SK-N-SH treated with all-trans-retinoic acid at 6 μM for 48 hours (cell line): ENCODE data around the gene GSTM4.
A peak's percentile ranks its signal among the peaks of the same experiment; 100 is the strongest.

Source experiments
- ATAC-seq: fragments of 200-7000 bp; cut with Tn5 transposase; 3 replicates; pipeline ENCODE4 v1.9.1; 2020; ENCODE audit warnings: mild to moderate bottlenecking, moderate library complexity
- ARNTL ChIP-seq: fragments of 450-650 bp; formaldehyde crosslinking; IDR thresholded peaks from 2 replicates; pipeline ENCODE4 v1.5.0; 2020; ENCODE audit warnings: low read depth, mild to moderate bottlenecking, moderate library complexity, borderline replicate concordance
- BACH2 ChIP-seq: fragments of 250-450 bp; sonication (Bioruptor Pico); IDR thresholded peaks from 2 replicates; pipeline ENCODE4 v1.9.0; 2021; ENCODE audit warnings: mild to moderate bottlenecking, borderline replicate concordance
- CSDC2 ChIP-seq: fragments of 250-450 bp; sonication (Bioruptor Pico); IDR thresholded peaks from 2 replicates; pipeline ENCODE4 v1.5.0; 2020; ENCODE audit warnings: mild to moderate bottlenecking, moderate library complexity
- ESRRG ChIP-seq: fragments of 250-450 bp; sonication (Bioruptor Pico); IDR thresholded peaks from 2 replicates; pipeline ENCODE4 v1.6.1; 2021; ENCODE audit warnings: mild to moderate bottlenecking
- GLIS3 ChIP-seq: fragments of 250-450 bp; sonication (Bioruptor Pico); IDR thresholded peaks from 2 replicates; pipeline ENCODE4 v1.5.0; 2020; ENCODE audit warnings: mild to moderate bottlenecking, moderate library complexity
- ISL1 ChIP-seq: fragments of 250-450 bp; sonication (Bioruptor Pico); IDR thresholded peaks from 2 replicates; pipeline ENCODE4 v2.1.2; 2022; ENCODE audit warnings: mild to moderate bottlenecking, moderate library complexity
- OSR1 ChIP-seq: fragments of 250-450 bp; sonication (Bioruptor Pico); IDR thresholded peaks from 2 replicates; pipeline ENCODE4 v1.8.0; 2022; ENCODE audit warnings: moderate library complexity, mild to moderate bottlenecking, inconsistent platforms
- PATZ1 ChIP-seq: fragments of 250-450 bp; sonication (Bioruptor Pico); IDR thresholded peaks from 2 replicates; pipeline ENCODE4 v1.8.0; 2020; ENCODE audit warnings: mild to moderate bottlenecking, moderate library complexity, borderline replicate concordance
- PPARA ChIP-seq: fragments of 250-450 bp; sonication (Bioruptor Pico); IDR thresholded peaks from 2 replicates; pipeline ENCODE4 v1.5.0; 2020; ENCODE audit warnings: mild to moderate bottlenecking, borderline replicate concordance
- RARB ChIP-seq: fragments of 250-450 bp; sonication (Bioruptor Pico); IDR thresholded peaks from 2 replicates; pipeline ENCODE4 v1.8.0; 2021; ENCODE audit warnings: mild to moderate bottlenecking, moderate library complexity
- SNAI2 ChIP-seq: fragments of 250-450 bp; sonication (Bioruptor Pico); IDR thresholded peaks from 2 replicates; pipeline ENCODE4 v1.5.0; 2020; ENCODE audit warnings: mild to moderate bottlenecking, moderate library complexity
- TCF4 ChIP-seq: fragments of 250-450 bp; sonication (Bioruptor Pico); IDR thresholded peaks from 2 replicates; pipeline ENCODE4 v1.8.0; 2021; ENCODE audit warnings: mild to moderate bottlenecking, moderate library complexity, borderline replicate concordance
- TSHZ2 ChIP-seq: fragments of 250-450 bp; sonication (Bioruptor Pico); IDR thresholded peaks from 2 replicates; pipeline ENCODE4 v1.5.0; 2020; ENCODE audit warnings: mild to moderate bottlenecking, moderate library complexity
- ZC3H10 ChIP-seq: fragments of 250-450 bp; sonication (Bioruptor Pico); IDR thresholded peaks from 2 replicates; pipeline ENCODE4 v1.5.1; 2021; ENCODE audit warnings: mild to moderate bottlenecking, moderate library complexity
- ZFP3 ChIP-seq: fragments of 250-450 bp; sonication (Bioruptor Pico); IDR thresholded peaks from 2 replicates; pipeline ENCODE4 v1.5.0; 2020; ENCODE audit warnings: mild to moderate bottlenecking, moderate library complexity
- ZFP30 ChIP-seq: fragments of 450-650 bp; formaldehyde crosslinking; IDR thresholded peaks from 2 replicates; pipeline ENCODE4 v1.5.0; 2022; ENCODE audit warnings: mild to moderate bottlenecking, moderate library complexity
- ZNF565 ChIP-seq: fragments of 450-650 bp; formaldehyde crosslinking; conservative IDR thresholded peaks from 2 replicates; pipeline ENCODE4 v1.5.0; 2020; ENCODE audit warnings: low read depth, mild to moderate bottlenecking, moderate library complexity
- ZNF8 ChIP-seq: fragments of 450-650 bp; formaldehyde crosslinking; IDR thresholded peaks from 2 replicates; pipeline ENCODE4 v1.5.0; 2020; ENCODE audit warnings: mild to moderate bottlenecking, moderate library complexity
- TF ChIP-seq, protein P1 (sequence below): fragments of 250-450 bp; sonication (Bioruptor Pico); IDR thresholded peaks from 2 replicates; pipeline ENCODE4 v1.5.1; 2021; ENCODE audit warnings: mild to moderate bottlenecking, moderate library complexity
- TF ChIP-seq, protein P2 (sequence below): fragments of 250-450 bp; sonication (Bioruptor Pico); IDR thresholded peaks from 2 replicates; pipeline ENCODE4 v1.8.0; 2021; ENCODE audit warnings: low read depth, mild to moderate bottlenecking, moderate library complexity, borderline replicate concordance

The GSTM4 gene

GRCh38 chr1:109642626-109643025, 13.3 kb upstream of the GSTM4 start (continued):
- TF ChIP-seq TSHZ2 (no peak), ISL1 (CRISPR knock-in tag) (no peak), TCF4 (CRISPR knock-in tag) (no peak), OSR1 (CRISPR knock-in tag) (no peak), ZC3H10 (CRISPR knock-in tag) (no peak), GLIS3 (no peak)
- TF ChIP-seq, protein P1, sequence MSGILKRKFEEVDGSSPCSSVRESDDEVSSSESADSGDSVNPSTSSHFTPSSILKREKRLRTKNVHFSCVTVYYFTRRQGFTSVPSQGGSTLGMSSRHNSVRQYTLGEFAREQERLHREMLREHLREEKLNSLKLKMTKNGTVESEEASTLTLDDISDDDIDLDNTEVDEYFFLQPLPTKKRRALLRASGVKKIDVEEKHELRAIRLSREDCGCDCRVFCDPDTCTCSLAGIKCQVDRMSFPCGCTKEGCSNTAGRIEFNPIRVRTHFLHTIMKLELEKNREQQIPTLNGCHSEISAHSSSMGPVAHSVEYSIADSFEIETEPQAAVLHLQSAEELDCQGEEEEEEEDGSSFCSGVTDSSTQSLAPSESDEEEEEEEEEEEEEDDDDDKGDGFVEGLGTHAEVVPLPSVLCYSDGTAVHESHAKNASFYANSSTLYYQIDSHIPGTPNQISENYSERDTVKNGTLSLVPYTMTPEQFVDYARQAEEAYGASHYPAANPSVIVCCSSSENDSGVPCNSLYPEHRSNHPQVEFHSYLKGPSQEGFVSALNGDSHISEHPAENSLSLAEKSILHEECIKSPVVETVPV, result no peak

GRCh38 chr1:109643385-109644230, 12.3 kb upstream of the GSTM4 start:
- ATAC-seq, result peak; percentile 75
- TF ChIP-seq PATZ1 (CRISPR knock-in tag) (no peak), GLIS3 (no peak), ESRRG (no peak), ISL1 (CRISPR knock-in tag) (no peak), SNAI2 (CRISPR knock-in tag) (no peak), CSDC2 (CRISPR knock-in tag) (no peak), ZC3H10 (CRISPR knock-in tag) (no peak), ZFP3 (no peak), PPARA (no peak), ZFP30 (CRISPR knock-in tag) (no peak), ZNF565 (CRISPR knock-in tag) (no peak)
- TF ChIP-seq, protein P2, sequence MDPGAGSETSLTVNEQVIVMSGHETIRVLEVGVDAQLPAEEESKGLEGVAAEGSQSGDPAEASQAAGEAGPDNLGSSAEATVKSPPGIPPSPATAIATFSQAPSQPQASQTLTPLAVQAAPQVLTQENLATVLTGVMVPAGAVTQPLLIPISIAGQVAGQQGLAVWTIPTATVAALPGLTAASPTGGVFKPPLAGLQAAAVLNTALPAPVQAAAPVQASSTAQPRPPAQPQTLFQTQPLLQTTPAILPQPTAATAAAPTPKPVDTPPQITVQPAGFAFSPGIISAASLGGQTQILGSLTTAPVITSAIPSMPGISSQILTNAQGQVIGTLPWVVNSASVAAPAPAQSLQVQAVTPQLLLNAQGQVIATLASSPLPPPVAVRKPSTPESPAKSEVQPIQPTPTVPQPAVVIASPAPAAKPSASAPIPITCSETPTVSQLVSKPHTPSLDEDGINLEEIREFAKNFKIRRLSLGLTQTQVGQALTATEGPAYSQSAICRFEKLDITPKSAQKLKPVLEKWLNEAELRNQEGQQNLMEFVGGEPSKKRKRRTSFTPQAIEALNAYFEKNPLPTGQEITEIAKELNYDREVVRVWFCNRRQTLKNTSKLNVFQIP (CRISPR knock-in tag), result no peak
- TF ChIP-seq, all 23 proteins: peak for 0

DNA sequence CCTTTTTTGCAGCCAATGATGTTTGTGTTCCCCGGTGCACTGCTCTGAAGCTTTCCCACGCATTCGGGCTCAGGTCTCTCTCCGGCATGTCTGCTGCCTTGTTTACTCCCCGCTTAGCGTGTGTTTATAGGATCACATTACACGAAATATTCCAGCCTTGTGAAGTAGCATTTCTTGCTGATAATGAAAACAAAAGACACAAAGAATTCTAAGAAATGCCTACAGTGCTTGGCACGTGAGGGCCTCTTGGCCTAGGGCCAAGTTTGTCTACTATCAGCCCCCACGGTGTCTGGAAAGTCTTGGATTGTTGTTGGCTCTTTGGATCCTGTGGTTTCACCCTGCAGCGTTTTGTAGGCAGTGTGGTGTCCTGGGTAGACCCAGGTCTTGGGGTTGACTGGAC, 11.2 kb upstream of the GSTM4 start:
- TF ChIP-seq, protein P1, result no peak
- no peak for TF ChIP-seq SNAI2 (CRISPR knock-in tag)
- no peak for TF ChIP-seq RARB (CRISPR knock-in tag)
- TF ChIP-seq BACH2 (CRISPR knock-in tag), result no peak
- TF ChIP-seq ISL1 (CRISPR knock-in tag), result no peak
- TF ChIP-seq ARNTL (CRISPR knock-in tag), result no peak
- no peak for TF ChIP-seq ESRRG
- no peak for TF ChIP-seq ZNF8 (CRISPR knock-in tag)
- no peak for TF ChIP-seq ZC3H10 (CRISPR knock-in tag)
- no peak for TF ChIP-seq ZFP30 (CRISPR knock-in tag)
- no peak for TF ChIP-seq ZNF565 (CRISPR knock-in tag)
- no peak for TF ChIP-seq CSDC2 (CRISPR knock-in tag)
- TF ChIP-seq, all 23 proteins: peak for 0
- no peak for ATAC-seq
